GM10847 (cell line): ENCODE data around the gene DLX1.

Experiments used
- POLR2A ChIP-seq: IDR thresholded peaks from 2 replicates; pipeline ENCODE4 v1.6.1; 2011; ENCODE audit not compliant: insufficient read length; ENCODE audit errors: extremely low read depth

The DLX1 gene

DNA sequence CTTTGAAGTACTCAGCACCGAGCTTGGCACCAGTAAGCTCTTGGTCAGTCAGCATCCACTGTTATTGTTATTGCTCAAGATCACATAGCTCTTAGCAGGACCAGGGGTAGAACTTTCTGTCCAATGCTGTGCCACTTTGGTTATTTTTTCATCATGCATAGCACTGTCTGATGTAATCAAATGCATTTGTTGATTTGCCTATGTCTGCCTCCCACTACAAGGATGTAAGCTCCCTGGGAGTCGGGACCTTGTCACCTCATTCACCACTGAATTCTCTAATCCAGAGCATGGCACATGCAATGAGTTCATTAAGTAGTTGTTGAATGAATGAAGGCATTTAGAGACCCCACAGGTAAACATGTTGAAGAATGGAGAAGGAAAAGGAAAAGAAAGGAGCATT, 29.0 kb upstream of the DLX1 start:
- TF ChIP-seq POLR2A = no peak

DNA sequence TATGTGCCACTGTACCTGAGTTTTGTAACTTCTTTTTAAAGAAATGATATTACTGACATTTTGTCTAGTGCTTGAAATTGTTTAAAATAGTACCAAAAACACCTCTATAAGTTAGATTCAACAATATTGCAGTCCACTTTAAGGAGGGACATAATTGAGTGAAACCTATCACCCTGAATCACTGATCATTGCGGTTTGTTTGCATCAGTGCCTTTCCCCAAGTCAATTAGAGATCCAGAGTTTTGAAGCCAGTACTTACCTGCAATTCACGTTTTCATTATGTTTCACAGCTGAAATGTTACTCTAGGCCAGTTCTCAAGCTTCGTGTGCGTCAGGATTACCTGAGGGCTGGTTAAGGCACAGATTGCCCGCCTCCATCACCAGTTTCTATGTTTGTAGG, 26.6 kb upstream of the DLX1 start:
- no peak for TF ChIP-seq POLR2A

DNA sequence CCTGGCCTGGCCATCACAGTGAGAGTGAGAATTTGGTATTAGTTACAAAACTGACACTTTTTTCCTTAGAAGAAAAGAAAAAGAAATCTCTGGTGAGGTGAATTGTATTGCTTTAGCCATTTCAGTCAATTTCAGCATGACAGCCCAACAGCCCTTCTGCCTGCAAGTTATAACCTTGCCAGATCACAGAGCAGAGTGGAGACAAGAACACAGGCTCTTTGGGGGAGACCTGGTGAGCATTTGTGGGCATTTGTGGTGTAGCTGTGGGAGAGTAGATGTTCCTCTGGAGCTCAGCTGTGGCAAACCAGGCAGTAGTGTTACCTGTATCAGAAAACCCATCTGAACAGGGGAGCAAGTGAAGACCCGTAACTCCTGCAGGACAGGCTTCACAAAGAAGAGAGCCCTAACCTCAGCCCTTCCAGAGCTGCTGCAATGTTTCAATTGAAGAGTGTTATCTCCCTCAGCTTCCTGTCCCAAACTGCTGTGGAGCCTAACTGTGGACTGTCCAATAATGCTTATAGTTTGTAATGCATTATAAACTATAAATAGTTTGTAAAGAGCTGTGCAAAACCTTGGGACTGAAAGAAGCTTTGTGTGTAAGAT, 22.8 kb upstream of the DLX1 start:
- no peak for TF ChIP-seq POLR2A

DNA sequence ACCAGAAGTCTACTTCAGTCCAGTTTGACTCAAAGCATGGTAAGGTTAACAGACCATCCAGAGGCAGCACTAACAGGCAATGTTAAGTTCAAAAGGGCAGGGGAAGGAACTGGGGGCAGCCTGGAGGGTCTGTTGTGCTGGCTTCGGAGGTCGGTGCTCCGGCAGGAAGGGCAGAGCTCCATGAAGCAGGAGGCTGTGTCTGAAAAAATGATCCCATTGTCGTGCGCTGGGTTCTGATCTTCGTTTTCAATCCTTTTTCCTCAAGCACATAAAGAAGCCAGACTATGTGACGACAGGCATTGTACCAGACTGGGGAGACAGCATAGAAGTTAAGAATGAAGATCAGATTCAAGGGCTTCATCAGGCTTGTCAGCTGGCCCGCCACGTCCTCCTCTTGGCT, 21.9 kb upstream of the DLX1 start:
- TF ChIP-seq POLR2A = no peak

DNA sequence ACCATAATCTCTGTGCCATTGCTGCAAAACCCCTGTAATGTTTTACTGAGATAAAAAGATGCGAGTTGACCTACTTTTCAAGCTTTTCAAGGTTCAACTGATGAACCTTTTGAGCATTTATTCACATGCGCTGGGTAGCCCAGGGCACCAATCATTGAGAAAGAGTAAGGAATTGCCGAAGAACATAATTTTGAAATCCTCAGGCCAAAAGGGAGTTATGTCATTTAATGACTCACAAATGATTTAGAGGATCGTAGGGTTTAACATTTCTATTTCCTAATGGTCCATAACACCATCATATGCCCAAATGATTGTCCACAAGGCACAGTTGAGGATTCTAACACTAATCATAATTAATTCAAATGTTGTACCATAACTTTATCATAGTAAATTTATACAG, 20.2 kb upstream of the DLX1 start:
- no peak for TF ChIP-seq POLR2A

DNA sequence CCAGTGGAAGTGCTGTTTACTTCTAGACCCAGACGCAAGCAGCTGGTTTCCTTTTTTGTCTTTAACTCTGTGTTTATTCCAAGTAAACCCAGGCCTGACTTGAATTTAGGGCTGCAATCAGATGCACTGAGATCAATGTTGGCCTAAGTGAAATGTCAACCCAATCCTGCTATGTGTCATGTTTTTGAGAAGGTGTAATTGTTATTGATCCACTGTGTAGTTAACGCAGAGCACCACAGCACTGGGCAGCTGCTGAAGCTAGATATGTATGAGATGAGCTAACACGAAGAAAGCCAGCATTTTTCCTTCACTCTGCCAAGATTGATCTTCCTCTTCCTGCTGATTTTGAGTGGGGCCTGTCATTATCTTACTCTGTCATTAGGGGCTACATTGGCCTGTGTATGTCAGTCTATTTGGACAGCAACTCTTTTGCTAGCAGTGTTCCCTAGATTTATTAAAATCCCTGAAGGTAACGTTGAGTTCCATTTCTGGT, 18.9 kb upstream of the DLX1 start:
- TF ChIP-seq POLR2A = no peak

DNA sequence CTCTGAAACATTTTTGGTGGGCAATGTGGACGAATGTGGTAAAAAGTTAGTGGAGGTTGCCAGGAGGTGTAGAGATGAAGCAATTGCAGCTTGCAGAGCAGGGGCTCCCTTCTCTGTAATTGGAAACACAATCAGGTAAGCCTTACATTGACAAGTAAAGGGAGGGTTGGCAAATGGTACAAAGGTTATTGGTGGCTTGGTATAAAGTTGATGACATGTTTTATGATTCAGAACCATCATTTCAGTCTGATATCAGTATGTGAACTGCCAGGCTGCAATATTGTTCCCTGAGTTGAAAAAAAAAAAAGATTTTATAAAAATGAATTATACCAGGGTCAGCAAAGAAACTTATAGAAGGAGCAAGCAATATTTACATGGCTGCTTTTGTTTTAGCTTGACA, 14.4 kb upstream of the DLX1 start:
- TF ChIP-seq POLR2A = no peak

DNA sequence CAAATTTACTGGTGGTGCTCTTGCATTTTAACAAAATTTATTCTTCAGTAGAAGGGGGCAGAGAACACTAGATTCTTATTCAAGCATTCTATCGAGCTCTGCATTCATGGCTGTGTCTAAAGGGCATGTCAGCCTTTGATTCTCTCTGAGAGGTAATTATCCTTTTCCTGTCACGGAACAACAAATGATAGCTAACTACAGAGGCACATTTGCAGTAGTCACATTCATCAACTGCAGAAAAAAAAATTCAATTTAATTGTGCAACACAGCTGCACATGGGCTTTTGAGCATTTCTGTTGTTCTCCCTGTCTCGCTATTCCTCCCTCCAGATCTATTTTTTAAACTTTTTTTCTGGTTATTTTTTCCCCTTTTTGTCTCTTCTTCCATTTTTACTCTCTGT, 13.0 kb upstream of the DLX1 start:
- TF ChIP-seq POLR2A = no peak

DNA sequence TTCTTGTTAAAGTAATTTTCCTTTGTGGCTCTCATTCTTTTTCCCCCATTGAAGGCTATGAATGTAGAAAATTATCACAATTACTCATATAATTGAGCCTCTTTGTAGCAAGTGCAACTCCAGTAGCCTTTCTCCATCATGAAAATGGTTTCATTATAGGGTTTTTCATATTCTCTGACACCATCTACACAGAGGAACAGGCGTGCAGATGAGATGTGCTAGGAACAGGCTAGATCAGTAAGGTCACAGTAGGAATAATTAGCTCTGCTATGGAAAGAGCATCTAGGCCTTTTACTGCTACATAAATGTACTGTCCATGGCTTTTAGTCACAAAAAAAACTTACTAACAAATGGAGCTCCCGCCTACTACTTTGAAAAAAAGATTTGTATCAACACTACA, 12.6 kb upstream of the DLX1 start:
- TF ChIP-seq POLR2A = no peak

DNA sequence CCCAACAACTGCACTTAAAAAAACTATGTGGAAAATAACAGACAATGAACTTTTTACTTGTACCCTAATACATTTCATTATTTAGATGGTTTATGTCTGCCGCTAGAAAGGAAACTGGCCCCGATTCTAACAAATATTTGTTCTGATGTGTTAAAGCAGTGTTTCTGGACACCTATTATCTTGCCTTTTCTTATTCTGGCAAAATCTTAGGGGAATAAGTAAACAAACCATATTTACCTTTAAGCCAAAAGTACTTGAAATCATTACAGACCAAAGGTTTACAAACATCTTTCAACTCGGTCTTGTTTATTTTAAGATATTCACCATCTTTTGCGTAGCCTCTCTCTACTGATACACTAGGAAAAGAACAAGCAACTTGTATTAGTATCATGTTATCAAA, 11.8 kb upstream of the DLX1 start:
- no peak for TF ChIP-seq POLR2A

DNA sequence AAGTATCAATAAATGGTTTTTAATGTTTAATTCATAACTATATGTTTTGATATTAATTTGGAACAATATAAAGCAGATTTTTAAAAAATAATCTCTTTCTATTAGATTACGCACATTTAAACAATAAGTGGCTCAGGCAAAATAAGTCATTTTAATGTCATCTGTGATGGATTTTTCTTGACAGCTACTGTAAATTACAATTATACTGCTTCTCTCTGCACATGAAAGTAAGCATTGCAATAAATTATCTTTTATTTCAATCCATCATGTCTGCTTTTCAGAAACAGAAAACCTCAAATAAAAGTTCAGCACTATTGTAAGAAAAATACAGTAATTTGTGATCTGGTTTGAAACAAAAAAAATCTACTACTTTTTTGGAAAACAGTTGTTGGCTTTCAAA, 11.1 kb upstream of the DLX1 start:
- no peak for TF ChIP-seq POLR2A

DNA sequence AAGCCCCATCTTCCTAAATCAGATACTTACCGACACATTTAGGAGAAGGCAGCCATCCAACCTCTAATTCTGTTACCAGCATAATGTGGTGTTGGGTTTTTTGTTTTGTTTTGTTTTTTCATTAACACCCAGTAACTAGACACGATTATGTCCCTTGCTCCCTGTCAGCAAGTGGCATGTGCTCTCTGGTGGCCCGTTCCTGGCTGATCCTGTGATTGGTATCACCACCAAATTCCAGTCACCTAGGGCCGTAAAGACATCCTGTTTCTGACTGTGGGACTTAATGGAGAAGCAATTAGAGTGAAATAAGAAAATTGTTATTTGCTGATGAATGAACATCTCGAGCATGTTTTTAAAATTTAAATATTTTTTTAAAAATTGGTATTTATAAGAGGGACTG, 5.9 kb upstream of the DLX1 start:
- TF ChIP-seq POLR2A = no peak

DNA sequence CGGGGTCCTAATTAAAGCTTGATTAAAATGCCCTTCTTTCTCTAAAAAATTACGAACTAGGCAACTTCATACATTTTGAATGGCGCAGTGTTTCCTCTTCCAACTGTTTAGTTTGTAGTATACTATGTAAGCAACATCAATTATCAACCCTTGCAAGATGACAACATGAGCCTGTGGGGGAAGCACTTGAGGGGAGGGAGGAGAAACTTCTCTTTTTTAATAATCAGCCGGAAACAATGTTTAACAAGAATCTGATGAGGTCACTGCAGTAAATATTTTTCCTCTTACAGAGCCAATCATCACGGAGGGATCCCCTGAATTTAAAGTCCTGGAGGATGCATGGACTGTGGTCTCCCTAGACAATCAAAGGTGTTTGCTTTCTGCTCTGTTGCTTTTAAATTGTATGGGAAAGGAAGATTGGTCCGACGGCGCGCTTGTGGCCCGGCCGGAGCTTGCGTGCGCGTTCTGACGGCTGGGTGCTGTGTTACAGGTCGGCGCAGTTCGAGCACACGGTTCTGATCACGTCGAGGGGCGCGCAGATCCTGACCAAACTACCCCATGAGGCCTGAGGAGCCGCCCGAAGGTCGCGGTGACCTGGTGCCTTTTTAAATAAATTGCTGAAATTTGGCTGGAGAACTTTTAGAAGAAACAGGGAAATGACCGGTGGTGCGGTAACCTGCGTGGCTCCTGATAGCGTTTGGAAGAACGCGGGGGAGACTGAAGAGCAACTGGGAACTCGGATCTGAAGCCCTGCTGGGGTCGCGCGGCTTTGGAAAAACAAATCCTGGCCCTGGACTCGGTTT, 5.3 kb upstream of the DLX1 start:
- TF ChIP-seq POLR2A = no peak

DNA sequence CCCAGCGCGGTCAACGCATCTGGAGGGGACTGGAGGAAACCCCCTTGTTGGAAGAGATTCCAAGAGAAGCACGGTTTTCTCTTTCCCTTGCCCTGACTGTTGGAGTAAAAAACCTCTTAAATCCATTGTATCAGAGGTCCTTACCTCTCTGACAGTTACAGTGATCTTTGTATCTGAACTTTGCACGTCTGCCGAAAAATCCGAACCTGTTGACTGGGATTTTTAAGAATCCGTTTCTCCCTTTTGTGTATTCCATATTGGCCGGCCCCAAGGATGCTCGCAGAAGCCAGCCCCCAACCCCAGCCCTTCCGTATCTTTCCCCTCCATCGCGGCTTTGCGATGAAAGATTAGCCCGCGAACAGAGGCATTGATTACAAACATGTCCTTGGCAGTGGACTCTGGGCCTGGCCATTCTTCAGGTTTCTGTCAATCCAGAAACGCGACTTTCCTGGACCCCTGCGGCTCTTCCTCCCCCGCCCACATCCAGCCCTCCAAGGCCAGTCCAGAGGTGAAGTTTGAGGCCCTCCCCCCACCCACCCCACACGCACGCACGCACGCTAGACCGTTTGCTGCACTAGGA, 4.6 kb upstream of the DLX1 start:
- no peak for TF ChIP-seq POLR2A

DNA sequence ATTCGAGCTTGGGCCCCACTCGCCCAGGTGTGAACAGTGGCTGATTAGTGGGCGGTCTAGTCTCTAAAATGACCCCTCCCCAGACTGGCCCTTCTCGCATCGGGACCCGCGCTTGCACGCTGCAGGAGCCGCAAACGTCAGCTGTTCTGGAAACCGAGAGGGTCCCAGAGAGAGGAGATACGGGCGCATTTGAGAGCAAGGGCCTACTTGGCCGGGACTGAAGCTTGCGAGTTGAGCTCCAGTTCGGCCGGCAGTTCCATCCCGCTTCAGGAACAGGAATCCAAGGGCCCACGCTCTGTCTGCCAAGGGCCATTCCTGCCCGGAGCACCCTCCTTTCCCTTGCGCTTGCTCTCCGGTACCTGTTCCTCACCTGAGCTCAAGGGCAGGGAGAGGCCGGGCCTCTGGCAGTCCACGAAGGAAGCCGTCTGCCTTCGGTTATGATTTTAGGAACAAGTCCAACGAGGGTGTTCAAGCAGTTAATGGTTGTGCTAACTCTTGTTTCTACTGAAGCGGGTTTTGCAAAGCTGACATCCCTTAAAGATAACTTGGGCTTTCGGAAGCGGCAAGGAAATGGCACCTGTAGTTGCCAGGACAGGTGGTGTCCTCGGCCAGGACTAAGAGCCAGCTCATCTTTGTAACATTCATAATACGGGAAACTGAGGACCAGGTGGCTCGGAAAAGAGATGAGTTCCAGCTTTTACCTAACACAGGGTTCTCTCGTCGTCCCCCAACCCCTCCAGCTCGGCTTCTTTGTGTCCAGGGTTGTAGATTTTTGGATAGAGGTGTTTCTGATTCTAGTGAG, 3.9 kb upstream of the DLX1 start:
- TF ChIP-seq POLR2A = no peak

DNA sequence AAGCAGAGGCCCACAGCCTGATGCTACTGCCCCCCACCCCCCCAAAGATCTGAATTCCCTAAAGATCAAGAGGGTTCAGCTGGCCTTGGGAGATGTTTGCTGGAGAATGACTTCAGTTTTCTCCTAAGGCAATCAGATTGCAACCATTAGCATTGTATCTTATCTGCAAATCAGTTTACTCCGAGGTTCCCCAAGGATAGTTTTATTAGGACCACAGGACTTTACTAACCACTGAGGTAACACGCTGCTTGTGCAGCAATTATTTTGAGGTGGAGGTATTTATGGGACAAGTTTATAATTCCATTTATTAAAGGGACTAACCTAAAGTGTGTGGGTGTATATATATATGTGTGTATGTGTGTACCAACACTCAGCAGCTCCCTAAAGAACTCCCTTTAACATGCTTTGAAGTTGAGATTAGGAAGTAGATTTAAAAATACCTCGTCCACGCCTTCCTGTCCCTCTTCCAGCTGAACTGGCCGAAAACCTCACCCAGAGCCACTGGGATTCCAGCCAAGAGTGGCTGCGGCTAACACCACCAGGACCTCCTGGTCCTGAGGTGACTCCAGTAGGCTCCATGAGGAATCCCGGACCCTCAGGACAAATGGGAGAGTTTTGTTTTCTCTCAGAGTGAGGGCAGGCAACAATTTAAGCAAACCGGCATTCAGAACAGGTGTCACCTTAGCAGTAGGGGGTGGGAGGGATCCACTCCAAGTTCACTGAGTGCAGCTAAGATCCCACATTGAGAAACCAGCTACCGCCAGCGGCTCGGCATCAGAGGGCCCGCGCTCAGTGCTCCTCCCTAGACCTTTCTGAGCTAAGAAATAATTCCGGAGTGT, 3.0 kb upstream of the DLX1 start:
- TF ChIP-seq POLR2A = no peak
